HPDE6-E6E7 (cell line): ENCODE results near the gene RXFP1.

Experiments used
- DNase-seq: peaks from one replicate; pipeline ENCODE4 v3.0.0; 2011; ENCODE audit warnings: missing footprints; ENCODE audit errors: extremely low spot score

Gene RXFP1

GRCh38 chr4:158521484-158522088 lies at the start of gene RXFP1:
Gene RXFP1, plus strand, starts transcription at chr4:158521882. Its CDS starts 95 bp downstream, at chr4:158521977.
- no peak for DNase-seq

- DNase-seq, result no peak
These were observed 39.9 kb upstream of the RXFP1 start for GRCh38 chr4:158481811-158482210.

GRCh38 chr4:158484173-158484885 lies 37.4 kb upstream of the RXFP1 start:
- no peak for DNase-seq

GRCh38 chr4:158490629-158491028 lies 31.1 kb upstream of the RXFP1 start:
- no peak for DNase-seq

- DNase-seq, result no peak
These were observed 29.3 kb upstream of the RXFP1 start for GRCh38 chr4:158492391-158492790.

- DNase-seq, result peak; percentile 16
These were observed 25.5 kb upstream of the RXFP1 start for GRCh38 chr4:158496030-158496741.

- no peak for DNase-seq
These were observed 21.6 kb upstream of the RXFP1 start for GRCh38 chr4:158500054-158500453.

GRCh38 chr4:158513256-158513655 lies 8.4 kb upstream of the RXFP1 start:
- no peak for DNase-seq

GRCh38 chr4:158519226-158519625 lies 2.5 kb upstream of the RXFP1 start:
- DNase-seq, result no peak

GRCh38 chr4:158523990-158524535 lies 2.4 kb downstream of the RXFP1 start:
- DNase-seq, result peak; percentile 22

- DNase-seq, result no peak
These were observed 5.8 kb downstream of the RXFP1 start for GRCh38 chr4:158527516-158527915.

- no peak for DNase-seq
These were observed 7.8 kb downstream of the RXFP1 start for GRCh38 chr4:158529505-158529904.

- no peak for DNase-seq
These were observed 8.7 kb downstream of the RXFP1 start for GRCh38 chr4:158530381-158530780.

- DNase-seq, result no peak
These were observed 9.2 kb downstream of the RXFP1 start for GRCh38 chr4:158530898-158531297.

GRCh38 chr4:158532556-158533231 lies 11.0 kb downstream of the RXFP1 start:
- DNase-seq, result no peak

- no peak for DNase-seq
These were observed 13.0 kb downstream of the RXFP1 start for GRCh38 chr4:158534727-158535126.

- peak; percentile 16 for DNase-seq
These were observed 13.5 kb downstream of the RXFP1 start for GRCh38 chr4:158535130-158535614.

GRCh38 chr4:158536833-158537232 lies 15.2 kb downstream of the RXFP1 start:
- DNase-seq, result no peak

GRCh38 chr4:158538176-158538575 lies 16.5 kb downstream of the RXFP1 start:
- peak; percentile 33 for DNase-seq

- no peak for DNase-seq
These were observed 17.2 kb downstream of the RXFP1 start for GRCh38 chr4:158538911-158539310.

GRCh38 chr4:158540125-158540907 lies 18.6 kb downstream of the RXFP1 start:
- DNase-seq, result peak; percentile 27
